NOMO-1 treated with dmso at 0.1 percent for 144 hours (cell line): ENCODE measurements around the gene ADAMTSL4.
"Not testable (repeated sequence)": the region's sequence is repeated elsewhere in the genome, so short reads cannot be mapped to it uniquely, and the experiment has no call there.

Source experiments
- DNase-seq: peaks from one replicate; lab custom pipeline; 2025; ENCODE audit not compliant: unreplicated experiment; lab: John Stamatoyannopoulos, UW

Gene ADAMTSL4

GRCh38 chr1:150566589-150567340, 17.6 kb downstream of the ADAMTSL4 start:
- no peak for DNase-seq

GRCh38 chr1:150567341-150567716, 18.1 kb downstream of the ADAMTSL4 start:
- no peak for DNase-seq

GRCh38 chr1:150567717-150568593, 18.7 kb downstream of the ADAMTSL4 start:
- DNase-seq = no peak

- no peak for DNase-seq
These were observed 19.4 kb downstream of the ADAMTSL4 start for GRCh38 chr1:150568594-150568966.

GRCh38 chr1:150572918-150573647, 23.9 kb downstream of the ADAMTSL4 start:
- no peak for DNase-seq

GRCh38 chr1:150573648-150574071, 24.5 kb downstream of the ADAMTSL4 start:
- DNase-seq = not testable (repeated sequence)

GRCh38 chr1:150574260-150575071, 25.3 kb downstream of the ADAMTSL4 start:
- no peak for DNase-seq

GRCh38 chr1:150575072-150575489, 25.9 kb downstream of the ADAMTSL4 start:
- DNase-seq = no peak

- DNase-seq = no peak
These were observed 26.5 kb downstream of the ADAMTSL4 start for GRCh38 chr1:150575518-150576366.

GRCh38 chr1:150576367-150576711, 27.1 kb downstream of the ADAMTSL4 start:
- DNase-seq = no peak

GRCh38 chr1:150576794-150577556, 27.8 kb downstream of the ADAMTSL4 start:
- no peak for DNase-seq

GRCh38 chr1:150577557-150578271, 28.5 kb downstream of the ADAMTSL4 start:
- DNase-seq = no peak

GRCh38 chr1:150578272-150579109, 29.3 kb downstream of the ADAMTSL4 start:
- DNase-seq = no peak

GRCh38 chr1:150579110-150579944, 30.1 kb downstream of the ADAMTSL4 start, which contains the start of gene MCL1:
TSS of gene MCL1 (minus strand) at chr1:150579610. CDS start at chr1:150579530, 80 bp downstream.
- peak; percentile 92 for DNase-seq

GRCh38 chr1:150579945-150580642, 30.9 kb downstream of the ADAMTSL4 start:
- no peak for DNase-seq

GRCh38 chr1:150580966-150581365, 31.8 kb downstream of the ADAMTSL4 start:
- DNase-seq = not testable (repeated sequence)
